Stimulated activated CD4-positive, alpha-beta T cell treated with anti-CD3 and anti-CD28 coated beads, Interleukin-12 subunit alpha, Interleukin-12 subunit beta, amount 100 ng/mL, for 48 hours (primary cell): ENCODE measurements around the gene COL18A1.
"Not testable (repeated sequence)": the region's sequence is repeated elsewhere in the genome, so short reads cannot be mapped to it uniquely, and the experiment has no call there.

Experiments
- DNase-seq, 3 donors: peaks; one replicate each; pipeline ENCODE4 v3.0.0-alpha.2; 2020; ENCODE audit warnings: low read depth in 2 of 3, low spot score in 1 of 3

COL18A1 gene

DNA sequence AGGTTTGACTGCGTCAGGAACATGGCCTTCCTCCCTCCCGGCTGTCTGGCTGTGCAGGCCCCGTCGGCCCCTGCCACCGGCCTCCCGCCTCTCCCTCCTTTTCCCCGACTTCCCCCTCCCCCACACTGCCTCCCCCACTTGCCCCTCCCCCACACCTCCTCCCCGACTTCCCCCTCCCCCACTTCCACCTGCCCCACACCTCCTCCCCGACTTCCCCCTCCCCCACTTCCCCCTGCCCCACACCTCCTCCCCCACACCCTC, 84.7 kb downstream of the COL18A1 start:
- DNase-seq: no peak

DNA sequence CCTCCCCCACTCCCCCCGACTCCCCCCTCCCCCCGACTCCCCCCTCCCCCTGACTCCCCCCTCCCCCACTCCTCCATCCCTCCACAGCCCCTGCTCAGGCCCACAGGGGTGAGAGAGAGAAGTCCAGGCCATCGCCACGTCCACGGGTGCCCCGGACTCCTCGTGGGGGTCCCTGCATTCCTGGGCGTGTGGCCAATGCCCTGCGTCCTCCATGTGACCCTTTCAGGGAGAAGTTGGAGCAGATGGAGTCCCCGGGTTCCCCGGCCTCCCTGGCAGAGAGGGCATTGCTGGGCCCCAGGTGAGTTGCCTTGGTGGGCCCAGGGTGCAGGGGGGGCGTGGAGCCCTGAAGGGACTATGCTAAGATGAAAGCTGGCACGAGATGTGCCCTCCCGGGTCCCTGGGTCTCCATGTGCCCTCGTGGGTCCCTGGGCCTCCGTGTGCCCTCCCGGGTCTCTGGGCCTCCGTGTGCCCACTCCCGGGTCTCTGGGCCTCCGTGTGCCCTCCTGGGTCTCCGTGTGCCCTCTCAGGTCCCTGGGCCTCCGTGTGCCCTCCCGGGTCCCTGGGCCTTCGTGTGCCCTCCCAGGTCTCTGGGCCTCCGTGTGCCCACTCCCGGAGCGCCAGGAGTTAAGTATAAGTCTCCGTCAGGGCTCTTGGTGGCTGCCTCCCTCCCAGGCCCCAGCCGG, 85.2 kb downstream of the COL18A1 start:
- DNase-seq: no peak

DNA sequence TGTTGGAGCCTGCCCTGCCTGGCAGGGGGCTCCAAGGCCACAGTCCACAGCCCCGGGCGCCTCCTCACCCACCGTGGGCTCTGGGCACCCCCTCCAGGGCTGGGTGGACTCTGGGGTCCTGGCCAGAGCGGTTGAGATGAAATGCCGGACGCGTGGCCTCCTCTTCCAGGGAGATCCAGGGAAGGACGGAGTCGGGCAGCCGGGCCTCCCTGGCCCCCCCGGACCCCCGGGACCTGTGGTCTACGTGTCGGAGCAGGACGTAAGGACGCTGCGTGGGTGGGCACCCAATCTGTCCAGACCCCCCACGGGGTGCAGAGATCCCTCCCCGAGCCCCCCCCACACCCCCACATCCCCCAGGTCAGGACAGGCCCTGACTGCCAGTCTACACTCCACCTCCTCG, 86.1 kb downstream of the COL18A1 start:
- DNase-seq: no peak

GRCh38 chr21:45491623-45492022, 86.7 kb downstream of the COL18A1 start:
- DNase-seq: no peak

DNA sequence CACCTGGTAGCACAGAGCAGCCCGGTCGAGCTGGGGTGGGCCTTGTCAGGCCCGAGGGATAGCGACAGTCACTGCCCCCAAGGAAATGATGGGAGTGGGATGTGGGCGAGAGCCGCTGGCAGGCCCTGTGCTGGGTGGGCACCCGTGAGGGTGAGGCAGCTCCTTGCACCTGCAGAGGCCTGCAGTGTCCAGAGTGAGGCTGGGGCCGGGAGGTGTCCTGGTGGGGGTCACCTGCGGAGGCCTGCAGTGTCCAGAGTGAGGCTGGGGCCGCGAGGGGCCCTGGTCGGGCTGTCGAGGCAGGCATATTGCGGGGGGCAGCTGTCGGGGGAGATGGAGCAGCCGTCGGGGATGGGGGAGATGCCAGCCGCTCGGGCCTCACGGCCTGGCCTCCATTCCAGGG, 87.8 kb downstream of the COL18A1 start:
- DNase-seq: no peak

- no peak for DNase-seq
Observed at GRCh38 chr21:45493401-45494001, 88.5 kb downstream of the COL18A1 start.

- no peak for DNase-seq
Observed at GRCh38 chr21:45494135-45494850, 89.3 kb downstream of the COL18A1 start.

DNA sequence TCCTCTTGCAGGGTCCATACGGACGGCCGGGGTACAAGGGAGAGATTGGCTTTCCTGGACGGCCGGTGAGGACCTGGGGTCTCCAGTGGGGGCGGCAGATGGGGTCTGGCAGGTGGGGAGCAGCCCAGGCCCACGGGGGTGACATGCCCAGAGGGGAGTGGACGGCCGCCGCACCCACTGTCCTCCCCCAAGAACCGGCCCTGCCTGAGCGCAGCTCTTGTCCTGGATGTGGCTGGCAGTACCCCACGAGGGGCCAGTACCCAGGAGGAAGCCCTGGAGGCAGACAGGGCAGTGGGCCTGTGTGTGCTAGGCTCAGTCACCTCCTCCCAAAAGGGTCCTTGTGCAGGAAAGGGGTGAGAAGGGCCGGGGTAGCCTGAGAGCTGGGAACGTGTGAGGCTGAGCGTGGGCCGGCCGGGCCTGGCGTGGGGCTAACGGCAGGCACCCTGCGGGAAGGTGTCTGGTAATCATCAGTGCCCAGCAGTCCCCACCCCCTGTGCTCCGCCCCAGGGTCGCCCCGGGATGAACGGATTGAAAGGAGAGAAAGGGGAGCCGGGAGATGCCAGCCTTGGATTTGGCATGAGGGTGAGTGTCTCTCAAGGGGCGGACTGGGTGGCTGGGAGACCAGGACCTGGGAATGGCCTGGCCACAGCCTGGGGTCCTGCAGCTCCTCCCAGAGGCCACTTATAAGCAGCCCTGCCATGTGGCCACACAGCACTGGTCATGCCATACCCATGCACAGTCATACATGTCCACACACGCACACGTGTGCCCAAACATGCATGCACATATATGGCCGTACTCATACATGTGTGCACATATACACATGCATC, 90.1 kb downstream of the COL18A1 start:
- DNase-seq: no peak

- DNase-seq: no peak
Observed at GRCh38 chr21:45496151-45496967, 91.4 kb downstream of the COL18A1 start.

- DNase-seq: no peak
Observed at GRCh38 chr21:45496968-45497845, 92.2 kb downstream of the COL18A1 start.

DNA sequence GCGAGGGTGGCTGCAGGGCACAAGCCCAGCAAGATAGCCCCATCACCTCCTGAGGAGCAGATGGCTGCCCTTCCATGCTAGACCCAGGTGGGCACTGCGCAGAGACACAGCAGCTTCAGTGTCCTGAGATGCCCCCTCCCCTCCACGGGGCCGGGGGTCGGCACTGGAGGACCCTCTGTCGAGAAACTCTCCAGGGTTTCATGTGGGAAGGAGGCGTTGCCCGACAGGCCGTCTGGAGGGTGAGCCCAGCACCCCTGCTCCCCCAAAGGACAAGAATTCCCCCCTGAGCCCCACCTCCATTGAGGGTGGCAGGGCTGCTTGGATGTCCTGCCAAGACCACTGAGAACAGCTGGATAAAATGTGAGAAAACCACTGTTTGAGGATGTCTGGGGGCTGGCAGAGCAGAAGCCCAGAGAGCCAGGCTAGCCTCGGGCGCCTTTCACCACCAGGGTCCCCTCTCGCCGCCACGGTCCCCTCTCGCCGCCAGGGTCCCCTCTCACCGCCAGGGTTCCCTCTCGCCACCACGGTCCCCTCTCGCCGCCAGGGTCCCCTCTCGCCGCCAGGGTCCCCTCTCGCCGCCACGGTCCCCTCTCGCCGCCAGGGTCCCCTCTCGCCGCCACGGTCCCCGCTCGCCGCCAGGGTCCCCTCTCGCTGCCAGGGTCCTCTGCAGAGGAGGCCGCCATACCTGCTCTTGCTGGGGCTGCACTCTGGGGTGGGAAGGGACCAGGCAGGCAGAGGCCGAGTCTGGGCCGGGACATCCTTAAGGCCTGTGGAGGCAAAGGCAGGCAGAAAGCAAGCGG, 93.1 kb downstream of the COL18A1 start:
- no peak for DNase-seq

GRCh38 chr21:45498646-45499000, 93.7 kb downstream of the COL18A1 start:
- no peak for DNase-seq

- no peak for DNase-seq
Observed at GRCh38 chr21:45499201-45499750, 94.3 kb downstream of the COL18A1 start.

DNA sequence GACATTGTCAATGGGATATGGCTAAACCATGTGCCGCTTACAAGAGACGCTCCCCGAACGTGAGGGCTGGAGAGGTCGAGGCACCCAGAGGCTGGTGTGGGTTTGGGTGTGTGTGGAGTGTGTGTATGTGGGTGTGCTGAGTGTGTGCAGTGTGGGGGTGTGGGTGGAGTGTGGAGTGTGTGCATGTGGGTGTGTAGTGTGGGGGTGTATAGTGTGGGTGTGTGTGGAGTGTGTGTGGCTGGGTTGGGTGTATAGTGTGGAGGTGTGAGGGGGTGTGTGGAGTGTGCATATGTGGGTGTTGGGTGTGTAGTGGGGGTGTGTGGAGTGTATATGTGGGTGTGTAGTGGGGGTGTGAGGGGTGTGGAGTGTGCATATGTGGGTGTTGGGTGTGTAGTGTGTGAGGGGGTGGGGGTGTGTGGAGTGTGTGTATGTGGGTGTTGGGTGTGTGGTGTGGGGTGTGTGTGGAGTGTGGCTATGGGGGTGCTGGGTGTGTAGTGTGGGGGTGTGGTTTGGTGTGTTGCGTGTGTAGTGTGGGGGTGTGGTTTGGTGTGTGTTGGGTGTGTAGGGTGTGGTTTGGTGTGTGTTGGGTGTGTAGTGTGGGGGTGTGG, 95.1 kb downstream of the COL18A1 start:
- no peak for DNase-seq

DNA sequence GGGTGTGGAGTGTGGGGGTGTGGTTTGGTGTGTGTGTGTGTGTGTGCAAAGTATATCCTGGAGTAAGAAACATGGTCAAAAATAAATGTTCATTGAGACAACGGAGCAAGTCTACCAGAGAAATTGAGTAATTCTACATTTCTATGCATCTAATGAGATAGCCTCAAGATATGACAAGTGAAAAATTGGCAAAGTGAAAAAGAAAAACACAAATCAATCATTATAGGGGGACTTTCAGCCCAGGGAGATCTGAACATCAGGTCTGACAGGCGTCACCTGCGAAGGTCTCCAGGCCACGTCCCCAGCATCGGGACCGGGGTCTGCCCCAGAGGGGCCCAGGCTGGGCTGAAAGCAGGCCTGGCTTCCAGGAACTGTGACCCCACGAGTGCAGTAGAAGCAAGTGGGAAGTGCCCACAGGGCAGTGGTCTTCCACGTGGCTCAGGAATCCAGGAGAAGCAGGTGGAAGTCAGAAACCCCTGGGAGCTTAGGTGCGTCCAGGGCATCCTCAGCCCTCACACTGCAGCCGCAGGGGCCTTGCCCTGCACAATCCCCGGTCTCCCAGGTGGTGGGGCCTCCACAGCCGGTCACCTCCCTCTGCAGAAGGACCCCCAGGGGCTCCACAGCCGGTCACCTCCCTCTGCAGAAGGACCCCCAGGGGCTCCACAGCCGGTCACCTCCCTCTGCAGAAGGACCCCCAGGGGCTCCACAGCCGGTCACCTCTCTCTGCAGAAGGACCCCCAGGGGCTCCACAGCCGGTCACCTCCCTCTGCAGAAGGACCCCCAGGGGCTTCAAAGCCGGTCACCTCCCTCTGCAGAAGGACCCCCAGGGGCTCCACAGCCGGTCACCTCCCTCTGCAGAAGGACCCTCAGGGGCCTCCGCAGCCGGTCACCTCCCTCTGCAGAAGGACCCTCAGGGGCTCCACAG, 96.4 kb downstream of the COL18A1 start:
- DNase-seq: not testable (repeated sequence)

DNA sequence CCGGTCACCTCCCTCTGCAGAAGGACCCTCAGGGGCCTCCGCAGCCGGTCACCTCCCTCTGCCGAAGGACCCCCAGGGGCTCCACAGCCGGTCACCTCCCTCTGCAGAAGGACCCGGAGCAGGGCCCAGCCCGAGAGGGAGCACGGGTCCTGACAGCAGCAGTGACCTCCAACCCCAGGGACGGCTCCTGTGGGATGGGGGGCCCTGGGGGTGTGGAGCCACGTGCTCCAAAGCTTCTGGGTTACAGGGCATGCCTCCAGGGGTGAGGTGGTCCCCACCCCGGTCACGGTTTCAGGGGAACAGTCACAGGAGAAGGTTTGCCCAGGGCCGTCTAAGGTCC, 97.0 kb downstream of the COL18A1 start:
- DNase-seq: no peak

GRCh38 chr21:45502600-45502999, 97.6 kb downstream of the COL18A1 start:
- no peak for DNase-seq

- DNase-seq: not testable (repeated sequence)
Observed at GRCh38 chr21:45503226-45503625, 98.3 kb downstream of the COL18A1 start.
